HG02571 (cell line): ENCODE results near the gene ZNF248.
"Not testable (repeated sequence)": the region's sequence is repeated elsewhere in the genome, so short reads cannot be mapped to it uniquely, and the experiment has no call there.

Source experiments
- ATAC-seq: cut with Tn5 transposase; IDR thresholded peaks from one replicate; pipeline ENCODE4 v1.9.1; 2021; ENCODE audit warnings: mild to moderate bottlenecking, moderate library complexity; ENCODE audit not compliant: unreplicated experiment

ZNF248 gene

DNA sequence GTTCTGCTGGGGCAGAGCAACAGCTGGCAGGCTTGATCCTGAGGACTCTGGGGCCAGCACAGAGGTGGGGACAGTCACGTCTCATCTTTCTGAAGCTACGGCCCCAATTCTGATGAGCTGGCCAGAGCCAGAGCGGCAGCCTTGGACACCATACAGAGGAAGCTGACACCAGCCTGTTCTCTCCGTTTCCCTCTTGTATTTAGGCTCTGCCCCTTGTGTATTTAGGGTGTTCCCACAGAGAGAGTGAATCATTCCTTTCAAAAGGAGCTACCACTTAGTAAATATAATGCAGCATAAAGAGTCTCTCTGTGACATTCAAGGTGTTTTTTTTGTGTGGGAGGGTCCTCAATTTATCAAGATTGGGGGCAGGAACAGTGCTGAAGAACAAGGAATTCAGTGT, 109.2 kb downstream of the ZNF248 start:
- ATAC-seq: no peak

DNA sequence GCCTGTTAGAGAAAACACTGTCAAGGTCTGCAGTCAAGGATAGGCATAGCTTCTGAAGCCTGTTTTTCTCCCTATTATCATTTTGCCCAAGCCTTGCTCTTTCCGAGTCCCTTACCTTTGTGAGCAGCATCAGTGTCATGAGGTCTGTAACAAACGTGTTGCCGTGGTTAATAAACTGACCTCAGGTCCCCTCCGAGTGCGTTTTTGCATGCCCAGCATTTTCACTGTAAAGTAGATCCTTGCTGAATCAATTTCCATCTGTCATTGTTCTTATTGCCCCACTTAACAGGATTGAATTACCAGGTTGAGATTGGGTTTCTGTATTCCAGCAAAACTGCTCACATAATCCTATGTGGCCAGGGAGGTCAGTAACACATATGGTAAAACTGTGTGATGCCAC, 110.3 kb downstream of the ZNF248 start:
- no peak for ATAC-seq

DNA sequence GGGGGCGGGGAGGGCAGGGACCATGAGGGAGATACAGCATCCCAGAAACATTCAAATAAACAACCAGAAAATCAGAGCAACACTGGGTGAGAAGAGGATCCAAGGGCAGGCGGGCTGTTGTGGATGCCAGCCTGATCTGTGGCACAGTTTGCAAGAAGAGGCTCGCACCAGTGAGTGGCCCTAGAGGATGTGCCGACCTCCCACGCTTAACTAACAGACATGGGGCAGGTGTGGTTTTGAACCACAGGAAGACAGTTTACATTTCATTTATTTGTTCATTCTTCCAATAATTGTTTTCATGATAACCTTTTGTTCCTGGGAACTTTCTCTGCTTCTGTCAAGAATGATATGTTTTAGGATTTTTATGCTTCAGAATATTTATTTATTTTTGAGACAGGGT, 115.6 kb downstream of the ZNF248 start:
- ATAC-seq: no peak

- ATAC-seq: no peak
Measured at GRCh38 chr10:37739181-37739580, 118.2 kb downstream of the ZNF248 start.

GRCh38 chr10:37738241-37738640, 119.2 kb downstream of the ZNF248 start:
- ATAC-seq: not testable (repeated sequence)

DNA sequence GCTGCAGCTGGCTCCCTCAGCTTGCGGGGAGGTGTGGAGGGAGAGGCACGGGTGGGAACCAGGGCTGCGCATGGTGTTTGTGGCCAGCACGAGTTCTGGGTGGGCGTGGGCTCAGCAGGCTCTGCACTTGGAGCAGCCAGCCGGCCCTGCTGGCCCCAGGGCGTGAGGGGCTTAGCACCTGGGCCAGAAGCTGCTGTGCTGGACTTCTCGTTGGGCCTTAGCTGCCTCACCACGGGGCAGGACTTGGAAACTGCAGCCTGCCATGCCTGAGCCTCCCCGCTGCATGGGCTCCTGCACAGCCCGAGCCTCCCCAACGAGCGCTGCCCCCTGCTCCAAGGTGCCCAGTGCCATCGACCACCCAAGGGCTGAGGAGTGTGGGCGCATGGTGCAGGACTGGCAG, 120.1 kb downstream of the ZNF248 start:
- ATAC-seq: no peak

DNA sequence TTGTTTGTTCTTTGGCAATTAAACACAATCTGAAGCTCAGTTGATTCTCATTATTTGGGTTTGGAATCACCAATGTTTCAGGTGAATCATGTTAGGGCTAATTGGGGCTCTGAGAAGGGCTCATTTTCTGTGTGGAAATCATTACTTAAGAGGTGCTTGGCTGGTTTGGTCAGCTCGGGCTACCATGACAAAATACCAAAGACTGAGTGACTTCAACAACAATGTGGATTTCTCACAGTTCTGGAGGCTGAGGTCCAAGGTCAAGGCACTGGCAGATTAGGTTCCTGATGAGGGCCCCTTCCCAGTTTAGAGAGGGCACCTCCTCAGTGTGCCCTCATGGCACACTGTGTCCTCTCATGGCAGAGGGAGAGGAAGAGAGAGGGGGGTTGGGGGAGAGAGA, 121.3 kb downstream of the ZNF248 start:
- ATAC-seq: no peak

DNA sequence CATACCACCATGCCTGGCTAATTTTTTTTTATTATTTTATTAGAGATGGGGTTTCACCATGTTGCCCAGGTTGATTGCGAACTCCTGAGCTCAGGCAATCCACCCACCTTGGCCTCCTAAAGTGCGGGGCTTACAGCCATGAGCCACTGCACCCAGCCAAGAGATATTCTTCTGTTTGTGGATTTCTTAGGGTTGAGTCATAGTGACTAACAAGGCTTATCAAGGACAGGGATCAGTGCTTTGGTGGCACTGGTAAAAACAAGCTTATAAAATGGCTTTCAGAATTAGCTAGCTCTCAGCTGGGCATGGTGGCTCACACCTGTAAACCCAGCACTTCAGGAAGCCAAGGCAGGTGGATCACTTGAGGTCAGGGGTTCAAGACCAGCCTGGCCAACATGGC, 122.4 kb downstream of the ZNF248 start:
- no peak for ATAC-seq
